DND-41 (cell line): ENCODE data around the gene DNAJB7.

Experiments used
- CTCF ChIP-seq: IDR thresholded peaks from 2 replicates; pipeline ENCODE4 v1.5.1; 2012; ENCODE audit warnings: borderline replicate concordance, low read length, moderate library complexity, mild to moderate bottlenecking; ENCODE audit not compliant: poor library complexity, severe bottlenecking; ENCODE audit errors: extremely low read depth
- EZH2 ChIP-seq: IDR thresholded peaks from 3 replicates; pipeline ENCODE4 v1.6.1; 2012; ENCODE audit warnings: borderline replicate concordance, low read depth, mild to moderate bottlenecking, moderate library complexity, low read length, inconsistent platforms; ENCODE audit not compliant: severe bottlenecking

- no peak for TF ChIP-seq CTCF
- no peak for TF ChIP-seq EZH2
Observed at GRCh38 chr22:40826984-40827741, 34.8 kb downstream of the DNAJB7 start.
